HepG2 (cell line): ENCODE data around the gene SNRPD2. TPM values are rescaled to one million over a fixed set of nuclear protein-coding genes. Genes with fewer than 3 reads are reported as not detected.

Source experiments
- ATAC-seq: fragments of 200-7000 bp; cut with Tn5 transposase; 3 replicates; pipeline ENCODE4 v1.9.1; 2020; ENCODE audit warnings: mild to moderate bottlenecking, moderate library complexity
- BruUV-seq: library from RNA; stranded (reverse); fragments of 400-500 nt; replicated peaks from 2 replicates; lab custom pipeline; 2021; lab: Mats Ljungman, UMichigan
- CTCF ChIA-PET: fragments of 300-600 bp; formaldehyde crosslinking; extraction: SDS; loops from one replicate; lab custom pipeline; 2021; ENCODE audit warnings: low total read pairs, inconsistent platforms, low intra/inter-chr PET ratio; lab: Yijun Ruan, JAX
- POLR2A ChIA-PET: fragments of 350-600 bp; sonication (Branson Sonifier 250); formaldehyde crosslinking; loops from one replicate; lab custom pipeline; 2020; ENCODE audit warnings: antibody characterized with exemption, inconsistent platforms; lab: Yijun Ruan, JAX
- DNase-seq: peaks from one replicate; pipeline ENCODE4 v3.0.0-alpha.2; 2015; ENCODE audit warnings: low spot score
- FAIRE-seq: peaks from 3 replicates; lab custom pipeline; 2011; peaks lifted over from hg19 to GRCh38; lab: Jason Lieb, UNC
- H2AFZ ChIP-seq: one replicate; pipeline ENCODE4 v1.6.1; 2011; ENCODE audit warnings: low read length, inconsistent platforms
- H3K27ac ChIP-seq: fragments of 300-600 bp; 3 replicates; pipeline ENCODE4 v1.8.0; 2011; ENCODE audit warnings: mixed run types, mild to moderate bottlenecking, mixed read lengths, low read length, inconsistent platforms; ENCODE audit not compliant: insufficient read depth; ENCODE audit errors: extremely low read length
- H3K27me3 ChIP-seq, 2 experiments: fragments of 200-600 bp in 1 of 2; 2 replicates in 1 of 2; 3 replicates in 1 of 2; pipeline versions ENCODE4 v1.6.0 to v1.8.0; 2011; ENCODE audit warnings: low read length in 2 of 2, mild to moderate bottlenecking in 2 of 2, moderate library complexity in 2 of 2, inconsistent platforms in 1 of 2; ENCODE audit not compliant: insufficient read depth in 2 of 2, control insufficient read depth in 1 of 2
- H3K36me3 ChIP-seq, 2 experiments: fragments of 200-600 bp in 1 of 2; replicated peaks in 1 of 2; 2 replicates in 1 of 2; 3 replicates in 1 of 2; pipeline versions ENCODE4 v1.5.1 to v1.8.0; 2011; ENCODE audit warnings: low read length in 2 of 2, inconsistent platforms in 1 of 2; ENCODE audit not compliant: insufficient read depth in 2 of 2, control insufficient read depth in 1 of 2
- H3K4me1 ChIP-seq: 2 replicates; pipeline ENCODE4 v1.5.1; 2012; ENCODE audit warnings: low read length, inconsistent platforms; ENCODE audit not compliant: insufficient read depth
- H3K4me2 ChIP-seq: 2 replicates; pipeline ENCODE4 v1.6.0; 2011; ENCODE audit warnings: low read depth, low read length, inconsistent platforms
- H3K4me3 ChIP-seq, 3 experiments: fragments of 200-600 bp in 1 of 3; sonication (generic), shearing (Covaris generic) in 1 of 3; replicated peaks in 1 of 3; 2 replicates each; pipeline ENCODE4 v1.5.1; 2011 to 2016; ENCODE audit warnings: low read length in 3 of 3, inconsistent platforms in 2 of 3, low read depth in 2 of 3, mild to moderate bottlenecking in 2 of 3, control low read depth in 1 of 3, mixed read lengths in 1 of 3; ENCODE audit not compliant: insufficient read depth in 1 of 3
- H3K79me2 ChIP-seq: one replicate; pipeline ENCODE4 v1.6.1; 2011; ENCODE audit warnings: low read length, inconsistent platforms; ENCODE audit not compliant: insufficient read depth
- H3K9ac ChIP-seq: 2 replicates; pipeline ENCODE4 v1.6.0; 2011; ENCODE audit warnings: mild to moderate bottlenecking, low read depth, low read length, inconsistent platforms; ENCODE audit not compliant: insufficient read depth
- H3K9me3 ChIP-seq: 2 replicates; pipeline ENCODE4 v1.5.1; 2012; ENCODE audit warnings: mild to moderate bottlenecking, low read length
- H4K20me1 ChIP-seq: 2 replicates; pipeline ENCODE4 v1.6.0; 2011; ENCODE audit warnings: inconsistent platforms, mild to moderate bottlenecking, low read length, moderate library complexity; ENCODE audit not compliant: insufficient read depth
- AGO2 ChIP-seq: fragments of 200-400 bp; formaldehyde crosslinking; optimal IDR thresholded peaks from 2 replicates; pipeline ENCODE3; 2017; ENCODE audit warnings: mild to moderate bottlenecking, low read depth, low read length, moderate library complexity
- KLF13 ChIP-seq: sonication (generic); formaldehyde crosslinking; IDR thresholded peaks from 2 replicates; pipeline ENCODE4 v1.4.0; 2020; ENCODE audit warnings: mild to moderate bottlenecking, missing genetic modification reagents
- NR2F6 ChIP-seq, 2 experiments: IDR thresholded peaks; 2 replicates each; pipeline ENCODE4 v1.6.1; 2016; ENCODE audit warnings: antibody characterized with exemption in 1 of 2, mild to moderate bottlenecking in 1 of 2
- PAF1 ChIP-seq: IDR thresholded peaks from 2 replicates; pipeline ENCODE4 v1.6.1; 2016; ENCODE audit warnings: missing genetic modification reagents, missing compliant biosample characterization
- SOX13 ChIP-seq, 3 experiments: fragments of 450-650 bp in 1 of 3; sonication (generic) in 1 of 3; formaldehyde crosslinking in 1 of 3; IDR thresholded peaks in 2 of 3; conservative IDR thresholded peaks in 1 of 3; 2 replicates each; pipeline versions ENCODE4 v1.5.0 to v1.6.1; 2016 to 2020; ENCODE audit warnings: antibody characterized with exemption in 1 of 3, mild to moderate bottlenecking in 1 of 3, missing compliant biosample characterization in 1 of 3, missing genetic modification reagents in 1 of 3, moderate library complexity in 1 of 3
- TBP ChIP-seq: sonication (generic); formaldehyde crosslinking; IDR thresholded peaks from 2 replicates; pipeline ENCODE4 v1.5.0; 2020; ENCODE audit warnings: missing genetic modification reagents
- ZFP1 ChIP-seq: IDR thresholded peaks from 2 replicates; pipeline ENCODE4 v1.6.1; 2016
- WGBS: methylation state at CpG from one replicate; pipeline ENCODE4 v1.1.6; 2017; ENCODE audit warnings: low lambda C conversion rate; 5-methylcytosine and 5-hydroxymethylcytosine counted together
- in situ Hi-C: cut with HindIII; loops from 2 replicates; pipeline ENCODE4 v1.10.0; 2017; ENCODE audit warnings: low pct_unique_long_range_greater_than_20kb; ENCODE audit not compliant: extremely low pct_ligation_motif_present
- intact Hi-C: fragments of 100-400 bp; cut with micrococcal nuclease; formaldehyde crosslinking; loops from one replicate; pipeline ENCODE4 v1.10.0; 2022; ENCODE audit not compliant: unreplicated experiment
- polyA plus RNA-seq, 8 experiments: library from polyadenylated mRNA; depleted of rRNA in 3 of 8; stranded (reverse) in 7 of 8; unstranded in 1 of 8; fragments of >200 nt; fragmentation: Illumina TruSeq in 4 of 8; extraction: Trizol in 4 of 8; gene quantifications; 2 replicates each; pipeline versions ENCODE4 v1.2.1 to v1.2.3, GENCODE V29; 2011 to 2016; ENCODE audit warnings: low read depth in 4 of 8, missing spikeins in 1 of 8, mixed read lengths in 1 of 8; ENCODE audit not compliant: insufficient read depth in 1 of 8
- total RNA-seq, 5 experiments: library from RNA; depleted of rRNA; stranded (reverse); fragments of >200 nt; fragmentation: Illumina TruSeq; extraction: Trizol; gene quantifications; 2 replicates each; pipeline ENCODE4 v1.2.3, GENCODE V29; 2016; ENCODE audit warnings: low read depth in 1 of 5
- TF ChIP-seq, protein P1 (sequence below): IDR thresholded peaks from 2 replicates; pipeline ENCODE4 v1.6.1; 2016; ENCODE audit warnings: missing compliant biosample characterization, missing genetic modification reagents, borderline replicate concordance

SNRPD2 gene
- total and polyA plus RNA-seq, 2 of the 13 experiments (the other 11 are each of a cell fraction or from before 2014, with no cell fraction given): 299 to 485 TPM

DNA sequence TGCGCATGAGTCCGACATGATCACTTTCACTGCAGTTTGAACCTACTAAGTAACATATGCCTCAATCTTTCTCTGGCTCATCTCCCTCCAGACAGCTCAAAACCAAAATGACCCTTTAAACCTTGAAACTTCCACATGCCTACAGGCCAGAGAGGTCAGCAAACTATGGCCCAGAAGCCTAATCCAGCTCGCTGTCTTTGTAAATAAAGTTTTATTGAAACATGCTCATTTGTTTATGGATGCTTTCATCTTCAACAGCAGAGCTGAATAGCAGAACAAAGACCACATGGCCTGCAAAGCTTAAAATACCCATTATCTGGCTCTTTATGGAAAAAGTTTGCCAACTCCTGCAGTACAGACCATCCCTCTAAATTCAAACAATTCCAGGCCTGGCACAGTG, 23.4 kb upstream of the SNRPD2 start (continued):
- 0 out of 2 replicates have a peak, but pooled peaks have one; percentile 28 for TF ChIP-seq NR2F6 (IDR thresholded peaks at IDR 0.05)
- TF ChIP-seq NR2F6 (CRISPR knock-in tag; IDR thresholded peaks at IDR 0.05): no peak

DNA sequence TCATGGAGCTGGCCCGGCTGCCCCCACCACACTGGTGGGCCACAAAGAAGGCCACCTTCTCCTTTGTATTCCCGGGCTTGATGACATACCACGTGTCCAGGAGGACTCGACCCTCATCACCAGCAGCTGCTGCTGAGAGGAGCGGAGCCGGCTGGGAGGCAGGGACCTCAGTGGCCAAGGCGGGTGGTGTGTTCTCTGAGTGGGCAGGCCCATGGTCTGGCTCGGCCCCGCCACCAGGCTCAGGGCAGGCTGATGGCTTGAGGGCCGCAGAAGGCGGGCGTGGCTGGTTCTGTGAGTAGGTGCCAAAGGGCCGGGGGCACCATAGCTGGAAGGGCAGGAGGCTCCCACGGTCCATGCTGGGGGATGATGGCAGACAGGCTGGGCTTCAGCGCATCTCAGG, 21.4 kb upstream of the SNRPD2 start:
- DNase-seq: no peak
- Histone ChIP-seq H3K36me3 (peaks cover 3 to 6% of the 10 kb centered on the region in 2 experiments; a peak in 1 of 5 replicates), H3K4me1 (peaks cover 23% of the 10 kb centered on the region), H4K20me1 (no peaks in the 10 kb centered on the region), H3K79me2 (peaks cover 28% of the 10 kb centered on the region), H3K9me3 (no peaks in the 10 kb centered on the region), H3K4me2 (no peak overlapping the region), H3K9ac (no peak overlapping the region), H2AFZ (no peak overlapping the region), H3K27ac (no peak overlapping the region), H3K4me3 (no peak overlapping the region), H3K27me3 (no peaks in the 10 kb centered on the region; a peak in 1 of 5 replicates)
- no peak for FAIRE-seq
- no peak for ATAC-seq
- BruUV-seq: no TSS peak
- 96% methylated on average over 8 of the region's 15 CpGs for WGBS
- POLR2A ChIA-PET: no interaction called here
- in situ Hi-C loops (no loop called here), intact Hi-C loops (no loop called here)
- TF ChIP-seq AGO2 (peak; percentile 8), ZFP1 (no peak), SOX13 (IDR thresholded peaks at IDR 0.05) (no peak), SOX13 (CRISPR knock-in tag; conservative IDR thresholded peaks at IDR 0.05 in 1 of 2, IDR thresholded peaks at IDR 0.05 in 1 of 2) (no peak), TBP (CRISPR knock-in tag) (no peak), KLF13 (no peak), PAF1 (no peak)
- TF ChIP-seq, protein P1, sequence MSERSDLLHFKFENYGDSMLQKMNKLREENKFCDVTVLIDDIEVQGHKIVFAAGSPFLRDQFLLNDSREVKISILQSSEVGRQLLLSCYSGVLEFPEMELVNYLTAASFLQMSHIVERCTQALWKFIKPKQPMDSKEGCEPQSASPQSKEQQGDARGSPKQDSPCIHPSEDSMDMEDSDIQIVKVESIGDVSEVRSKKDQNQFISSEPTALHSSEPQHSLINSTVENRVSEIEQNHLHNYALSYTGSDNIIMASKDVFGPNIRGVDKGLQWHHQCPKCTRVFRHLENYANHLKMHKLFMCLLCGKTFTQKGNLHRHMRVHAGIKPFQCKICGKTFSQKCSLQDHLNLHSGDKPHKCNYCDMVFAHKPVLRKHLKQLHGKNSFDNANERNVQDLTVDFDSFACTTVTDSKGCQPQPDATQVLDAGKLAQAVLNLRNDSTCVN: no peak
- CTCF ChIA-PET: no interaction called here
